Stimulated activated naive CD4-positive, alpha-beta T cell (primary cell): ENCODE measurements around the gene OR14I1.

ENCODE experiments used
- DNase-seq, 6 experiments: peaks; one replicate each; lab custom pipeline; 2025; lab: John Stamatoyannopoulos, UW

The OR14I1 gene

GRCh38 chr1:248702714-248703113 is at the start of gene OR14I1:
OR14I1 (minus strand) TSS chr1:248702766.
- no peak for DNase-seq

DNA sequence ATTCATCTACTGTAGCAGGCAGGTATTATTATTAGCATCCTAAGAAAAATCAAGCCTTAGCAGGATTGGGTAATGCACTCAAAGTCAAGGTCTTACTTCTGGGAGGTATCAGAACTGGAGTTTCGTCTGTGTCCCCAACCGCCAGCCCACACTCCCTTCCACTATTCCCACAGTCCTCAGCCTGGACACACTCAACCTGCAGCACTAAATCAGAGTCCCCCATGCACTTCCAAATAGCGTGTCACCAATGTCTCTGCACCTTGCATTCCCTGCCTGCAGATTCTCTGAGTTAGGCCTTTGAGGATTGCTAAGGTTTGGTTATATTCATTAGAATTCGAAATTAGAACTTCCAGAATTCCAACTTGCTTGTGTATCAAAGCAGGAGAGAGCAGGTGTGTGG is 49.1 kb upstream of the OR14I1 start:
- DNase-seq = no peak

DNA sequence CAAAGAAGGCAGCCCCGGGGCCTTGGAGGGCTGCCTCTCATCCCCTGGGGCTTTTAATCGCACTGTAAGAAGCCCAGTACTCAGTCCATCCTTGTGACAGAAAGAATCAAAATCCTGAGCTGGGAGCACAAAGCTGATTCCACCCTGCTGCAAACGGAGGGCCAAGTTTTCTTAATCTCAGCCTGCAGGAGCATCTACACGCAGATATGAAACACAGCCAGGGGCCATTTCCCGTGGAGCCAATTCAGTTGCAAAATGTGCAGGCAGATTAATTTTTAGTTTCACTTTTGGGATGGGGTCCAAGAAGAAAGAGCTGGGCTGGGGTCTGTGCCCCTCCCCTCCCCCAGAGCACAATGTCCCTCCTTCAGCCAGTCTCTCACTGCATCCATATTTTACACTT is 48.6 kb upstream of the OR14I1 start:
- DNase-seq = no peak

DNA sequence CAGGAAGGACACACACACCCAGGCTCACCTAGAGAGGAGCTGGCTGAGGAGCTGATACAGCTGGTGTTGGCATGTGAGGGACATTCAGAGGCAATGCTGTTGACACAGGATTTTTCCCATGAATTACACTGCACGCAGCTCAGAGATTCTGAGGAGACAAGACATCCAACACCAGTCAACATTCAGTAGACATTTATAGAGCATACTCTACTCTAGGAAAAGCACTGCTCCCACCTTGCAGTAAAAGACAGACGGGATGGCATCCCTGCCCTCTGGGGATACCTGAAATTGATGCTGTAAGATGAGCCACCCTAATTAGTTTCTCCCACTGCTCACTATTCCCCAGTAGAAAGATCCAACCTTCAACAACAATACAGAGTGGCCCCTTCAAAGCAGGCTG is 47.9 kb upstream of the OR14I1 start:
- no peak for DNase-seq

GRCh38 chr1:248748211-248748610 is 45.6 kb upstream of the OR14I1 start:
- DNase-seq = no peak

DNA sequence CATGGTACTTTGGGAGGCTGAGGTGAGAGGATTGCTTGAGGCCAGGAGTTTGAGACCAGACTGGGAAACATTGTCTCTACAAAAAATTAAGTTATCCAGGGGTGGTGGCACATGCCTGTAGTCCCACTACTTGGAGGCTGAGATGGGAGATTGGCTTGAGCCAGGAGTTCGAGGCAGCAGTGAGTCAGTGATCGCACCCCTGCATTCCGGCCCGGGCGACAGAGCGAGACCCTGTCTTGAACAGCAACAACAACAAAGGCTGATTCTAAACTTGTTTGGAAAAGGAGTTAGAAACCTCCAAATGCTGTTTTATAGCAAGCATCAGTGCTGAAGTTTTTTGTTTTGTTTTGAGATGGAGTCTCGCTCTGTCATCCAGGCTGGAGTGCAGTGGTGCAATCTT is 38.3 kb upstream of the OR14I1 start:
- DNase-seq = no peak

DNA sequence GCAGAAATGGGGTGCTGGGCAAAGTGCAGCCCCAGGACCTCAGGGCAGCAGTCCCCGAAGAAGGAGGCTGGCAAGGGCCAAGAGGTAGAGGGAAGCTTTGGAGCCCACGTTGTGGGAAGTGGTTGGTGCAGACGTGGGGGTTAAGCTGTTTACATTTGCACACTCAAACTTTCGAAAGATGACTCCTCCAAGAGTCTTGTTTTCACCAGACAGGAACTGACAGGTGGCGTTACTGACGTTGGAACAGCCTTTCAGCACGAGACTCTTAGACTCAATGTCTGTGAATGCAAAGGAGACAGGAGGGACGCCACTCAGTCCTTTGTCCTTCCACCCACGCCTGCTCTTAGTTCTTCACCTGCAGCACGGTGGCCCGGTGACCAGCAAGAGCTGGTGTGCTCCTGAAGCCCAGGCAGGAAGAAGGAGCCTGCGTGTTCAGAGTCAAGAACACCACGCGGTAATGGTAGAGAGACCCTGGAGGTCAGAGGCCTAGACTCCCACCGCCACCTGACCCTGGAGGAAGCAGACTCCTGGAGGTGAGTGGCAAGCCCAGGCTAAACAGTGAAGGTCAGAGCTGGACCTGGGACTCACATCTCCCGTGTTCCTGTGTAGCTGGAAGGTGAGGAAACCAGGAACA is 37.1 kb upstream of the OR14I1 start:
- DNase-seq = no peak

DNA sequence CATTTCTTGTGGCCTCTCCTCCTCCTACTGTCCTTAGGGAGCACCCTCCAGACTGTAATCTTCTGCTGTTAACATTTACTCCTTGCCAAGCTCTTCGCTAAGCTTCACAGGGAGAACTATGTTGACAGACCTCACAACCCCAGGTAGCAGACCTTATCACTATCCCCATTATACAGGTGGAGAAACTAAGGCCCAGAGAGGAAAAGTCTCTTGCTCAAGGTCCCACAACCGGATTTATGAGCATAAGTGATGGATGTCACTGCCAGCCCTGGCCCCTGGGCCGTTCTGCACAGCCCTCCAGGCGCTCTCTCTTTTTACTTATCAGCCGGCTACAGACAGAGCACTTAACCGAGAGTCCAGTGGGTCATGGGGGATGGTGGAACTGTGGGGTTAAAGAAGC is 34.9 kb upstream of the OR14I1 start:
- no peak for DNase-seq

DNA sequence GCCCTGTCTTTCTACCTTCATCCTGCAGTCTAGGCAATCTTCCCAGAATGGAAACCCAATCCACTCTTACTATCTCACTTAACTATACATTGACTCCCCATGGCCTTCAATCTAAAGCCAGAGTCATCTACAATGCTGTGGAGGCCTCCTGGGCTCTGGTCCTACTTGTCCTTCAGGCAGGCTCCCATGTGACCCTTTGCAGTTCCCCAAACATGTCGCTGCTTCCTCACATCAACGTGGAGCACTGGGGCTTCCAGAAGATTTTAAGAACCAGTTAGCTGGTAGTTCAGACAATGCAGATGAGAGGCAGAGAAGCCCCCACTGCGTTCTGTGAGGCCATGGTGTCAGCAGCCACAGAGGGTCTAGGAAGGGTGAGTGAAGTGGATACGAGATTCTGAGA is 34.4 kb upstream of the OR14I1 start:
- no peak for DNase-seq

DNA sequence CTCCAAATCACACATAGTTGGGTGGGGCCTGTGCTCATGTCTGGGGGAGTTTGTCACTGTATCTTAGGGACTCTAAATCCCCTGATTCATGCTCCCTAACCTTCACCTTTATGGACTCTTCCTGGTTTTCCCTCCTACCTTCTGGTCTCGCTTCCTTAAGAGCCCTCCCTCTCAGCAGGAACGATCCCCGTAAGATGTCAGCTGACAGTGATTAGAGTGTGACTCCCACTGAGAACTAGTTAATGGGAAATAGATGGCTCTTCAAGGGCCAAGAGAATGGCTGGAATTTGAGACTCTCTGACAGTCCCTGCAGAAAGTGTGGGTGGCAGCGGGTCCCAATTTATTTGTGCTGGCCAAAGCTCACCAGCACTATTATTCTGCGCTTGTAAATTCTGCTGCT is 31.0 kb upstream of the OR14I1 start:
- DNase-seq = no peak

- DNase-seq = no peak
Observed at GRCh38 chr1:248730507-248731335, 28.2 kb upstream of the OR14I1 start.

GRCh38 chr1:248714248-248714647 is 11.7 kb upstream of the OR14I1 start:
- no peak for DNase-seq

DNA sequence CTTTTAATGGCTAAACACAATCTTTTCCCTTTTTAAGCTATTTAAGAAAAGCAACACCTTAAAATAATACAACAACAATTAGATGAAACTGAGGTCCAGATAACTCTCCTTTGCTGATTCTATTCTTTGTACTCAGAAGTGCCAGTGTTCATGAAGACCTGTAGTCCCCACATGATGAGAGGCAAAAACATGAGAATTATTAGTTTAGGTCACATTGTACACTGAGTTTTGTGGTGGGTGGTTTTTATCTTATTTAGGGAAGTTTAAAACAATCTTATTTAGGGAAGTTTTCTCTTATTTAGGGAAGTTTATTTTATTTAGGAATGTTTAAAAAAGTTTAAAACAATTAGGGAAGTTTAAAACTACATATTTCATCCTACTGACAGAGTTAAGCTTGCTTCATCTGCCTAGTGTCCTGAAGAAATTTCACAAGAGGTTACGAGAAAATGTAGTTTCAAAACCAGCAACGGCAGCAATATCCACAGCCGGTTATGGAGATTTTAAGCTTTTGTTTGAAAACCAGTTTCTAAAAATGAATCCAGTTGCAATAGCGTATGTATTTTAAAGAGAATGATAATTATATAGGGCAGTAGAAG is 7.8 kb upstream of the OR14I1 start:
- no peak for DNase-seq

DNA sequence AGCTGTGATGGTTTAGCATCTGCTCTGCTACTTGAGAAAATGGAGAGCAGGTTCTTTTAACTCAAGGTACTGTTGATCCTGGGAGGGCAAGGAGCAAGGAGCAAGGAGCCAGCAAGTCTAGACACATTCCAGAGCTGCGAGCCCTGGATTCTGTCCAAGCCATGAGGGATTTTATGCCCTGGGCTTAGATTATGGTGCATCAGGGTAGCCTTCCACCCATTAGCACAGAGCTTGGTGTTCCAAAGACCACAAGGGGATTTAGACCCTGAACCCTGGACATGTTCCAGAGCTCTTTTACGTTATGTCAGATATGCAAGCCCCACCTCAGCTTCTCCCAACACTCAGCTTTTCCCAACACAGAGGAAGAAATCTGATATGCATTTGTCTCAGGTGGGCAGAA is 2.0 kb upstream of the OR14I1 start:
- DNase-seq = peak in 1 of 6 experiments; percentile 1

DNA sequence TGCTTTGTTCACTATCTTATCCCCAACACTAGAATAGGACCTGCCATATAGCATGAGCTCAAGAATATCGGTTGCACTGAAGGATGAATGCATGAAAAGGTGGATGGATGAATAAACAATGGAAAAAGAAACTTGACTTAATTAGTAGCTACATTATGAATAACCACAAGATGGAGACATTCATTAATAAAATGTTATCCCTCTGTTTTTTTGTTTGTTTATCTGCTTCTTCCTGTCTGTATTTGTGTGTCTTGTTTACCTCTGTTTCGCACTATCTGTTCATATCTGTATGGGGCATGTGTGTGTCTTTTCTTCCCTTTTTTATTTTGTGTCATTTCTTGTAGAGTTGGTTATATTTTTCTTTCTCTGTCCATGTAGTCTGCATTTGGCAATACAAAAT is 1.1 kb upstream of the OR14I1 start:
- DNase-seq = no peak

- DNase-seq = no peak
Observed at GRCh38 chr1:248699099-248699498, 3.5 kb downstream of the OR14I1 start.

DNA sequence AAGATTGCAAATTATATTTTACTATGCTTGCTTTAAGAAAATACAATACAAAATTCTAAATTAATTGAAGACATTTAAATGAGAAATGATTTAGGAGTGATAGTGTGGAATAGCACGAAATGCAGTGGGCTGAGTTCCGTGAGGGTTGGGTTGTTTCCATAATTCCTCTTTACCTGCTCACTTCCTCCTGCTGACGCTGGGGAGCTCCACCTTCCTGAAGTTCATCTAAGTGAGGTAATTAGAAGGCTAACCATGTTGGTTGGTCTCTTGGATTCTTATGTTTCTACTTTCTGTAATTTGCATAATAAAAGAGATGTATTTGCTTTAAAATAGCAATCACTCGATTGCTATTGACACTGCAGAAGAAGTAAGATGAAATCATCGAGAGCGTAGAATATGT is 4.7 kb downstream of the OR14I1 start:
- no peak for DNase-seq

DNA sequence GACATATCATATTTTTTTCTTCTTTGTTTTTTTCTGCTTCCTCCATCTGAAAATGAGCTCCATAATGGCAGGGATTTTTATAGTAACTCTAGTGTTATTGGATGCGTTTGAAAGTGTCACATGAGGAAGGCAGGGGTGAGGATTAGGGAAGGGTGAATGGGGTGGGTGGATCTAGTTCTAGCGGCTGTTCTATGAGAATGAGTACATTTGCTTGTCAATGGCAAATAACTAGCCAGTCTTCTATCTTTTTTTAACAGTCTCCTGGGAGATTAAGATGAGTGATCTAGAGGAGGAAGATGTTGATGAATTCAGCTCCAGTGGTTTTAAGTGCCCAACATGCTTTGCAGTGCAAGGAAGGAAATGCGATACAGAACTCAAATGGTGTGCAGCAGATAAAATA is 5.8 kb downstream of the OR14I1 start:
- DNase-seq = no peak

- DNase-seq = no peak
Observed at GRCh38 chr1:248696261-248696660, 6.3 kb downstream of the OR14I1 start.

- no peak for DNase-seq
Observed at GRCh38 chr1:248695451-248696132, 7.0 kb downstream of the OR14I1 start.

GRCh38 chr1:248691567-248692155 is 10.9 kb downstream of the OR14I1 start:
- no peak for DNase-seq

DNA sequence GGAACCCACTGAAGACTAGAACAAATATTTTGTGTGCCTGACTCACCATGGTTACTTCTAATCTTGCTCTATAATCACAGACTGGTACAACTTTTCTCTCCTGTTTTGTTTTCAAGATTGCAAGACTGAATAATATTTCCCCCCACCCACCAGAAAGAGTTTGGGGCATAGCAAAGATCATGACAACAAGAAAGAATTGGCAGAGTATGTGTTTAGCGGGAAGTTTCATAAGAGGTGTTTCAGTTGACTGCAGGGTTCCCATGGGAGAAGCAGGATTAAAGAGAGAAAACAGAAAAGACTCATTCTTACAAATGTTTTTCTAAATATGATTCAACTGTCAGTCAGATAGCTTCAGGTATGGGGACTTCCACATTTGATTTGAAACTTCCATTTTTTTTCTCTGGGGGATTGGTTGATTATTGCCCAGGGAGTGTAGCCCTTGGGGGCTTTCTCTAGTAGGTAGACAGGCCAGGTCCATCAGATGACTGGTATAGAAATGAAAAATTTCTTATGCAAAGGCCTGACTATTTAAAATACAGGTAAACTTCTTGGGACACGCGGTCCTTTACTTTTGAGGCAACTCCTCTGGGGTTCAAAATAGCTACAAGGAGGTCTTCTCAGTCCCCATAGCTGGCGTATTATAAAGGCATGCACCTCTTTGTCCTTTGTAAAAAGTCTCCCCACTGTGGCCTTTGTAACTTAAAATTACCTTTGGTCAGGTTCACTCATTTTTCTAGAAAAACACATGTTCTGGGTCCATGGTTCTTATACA is 13.9 kb downstream of the OR14I1 start:
- DNase-seq = no peak
